H1 (cell line): ENCODE measurements around the gene MRPL22. TPM values are rescaled to one million over a fixed set of nuclear protein-coding genes. Genes with fewer than 3 reads are reported as not detected.

Source experiments
- CTCF ChIA-PET: fragments of 300-600 bp; sonication (Branson Sonifier 250); formaldehyde crosslinking; loops from one replicate; lab custom pipeline; 2021; ENCODE audit not compliant: partially characterized antibody; lab: Charles Lee
- POLR2A ChIA-PET: fragments of 300-600 bp; sonication (Branson Sonifier 250); formaldehyde crosslinking; loops from one replicate; lab custom pipeline; 2021; ENCODE audit warnings: inconsistent platforms; ENCODE audit not compliant: partially characterized antibody; lab: Charles Lee
- DNase-seq, 2 experiments: peaks; one replicate each; pipeline versions ENCODE4 v3.0.0 to v3.0.0-alpha.2; 2010 to 2022; ENCODE audit warnings: low spot score in 2 of 2, low read depth in 1 of 2, mixed read lengths in 1 of 2
- FAIRE-seq: peaks from 2 replicates; lab custom pipeline; 2011; peaks lifted over from hg19 to GRCh38; lab: Jason Lieb, UNC
- H2AFZ ChIP-seq: 2 replicates; pipeline ENCODE4 v1.8.1; 2012; ENCODE audit warnings: low read length, inconsistent platforms
- H2AK5ac ChIP-seq: 2 replicates; pipeline ENCODE4 v1.6.1; 2013; ENCODE audit warnings: low read depth, low read length
- H2BK120ac ChIP-seq: replicated peaks from 2 replicates; pipeline ENCODE3; 2013; ENCODE audit warnings: low read depth, low read length, inconsistent platforms
- H2BK12ac ChIP-seq: 2 replicates; pipeline ENCODE4 v1.6.1; 2013; ENCODE audit warnings: low read depth, low read length
- H2BK15ac ChIP-seq: 2 replicates; pipeline ENCODE4 v1.6.1; 2013; ENCODE audit warnings: low read length
- H2BK20ac ChIP-seq: 2 replicates; pipeline ENCODE4 v1.6.1; 2013; ENCODE audit warnings: low read length
- H2BK5ac ChIP-seq: 2 replicates; pipeline ENCODE4 v1.6.1; 2013; ENCODE audit warnings: low read depth, low read length
- H3K14ac ChIP-seq: 2 replicates; pipeline ENCODE4 v1.6.1; 2013; ENCODE audit warnings: inconsistent platforms; ENCODE audit not compliant: insufficient read length
- H3K18ac ChIP-seq: 2 replicates; pipeline ENCODE4 v1.6.1; 2013; ENCODE audit warnings: low read length; ENCODE audit errors: extremely low read depth
- H3K23ac ChIP-seq: 2 replicates; pipeline ENCODE4 v1.6.1; 2013; ENCODE audit warnings: inconsistent platforms; ENCODE audit not compliant: insufficient read length
- H3K23me2 ChIP-seq: 2 replicates; pipeline ENCODE4 v1.6.1; 2013; ENCODE audit warnings: low read depth, low read length
- H3K27ac ChIP-seq: 2 replicates; pipeline ENCODE4 v1.6.1; 2011; ENCODE audit warnings: low read depth, low read length, inconsistent platforms
- H3K27me3 ChIP-seq, 4 experiments: replicated peaks in 1 of 4; 1 replicate in 1 of 4; 2 replicates in 3 of 4; pipeline versions ENCODE4 v1.6.1 to v1.8.1; 2011 to 2013; ENCODE audit warnings: low read length in 3 of 4, mild to moderate bottlenecking in 3 of 4, inconsistent platforms in 2 of 4, mixed read lengths in 2 of 4, moderate library complexity in 1 of 4; ENCODE audit not compliant: control insufficient read depth in 3 of 4, insufficient read depth in 3 of 4; ENCODE audit errors: extremely low read depth in 1 of 4
- H3K36me3 ChIP-seq, 4 experiments: 2 replicates each; pipeline versions ENCODE4 v1.6.1 to v1.8.1; 2011 to 2013; ENCODE audit warnings: mild to moderate bottlenecking in 4 of 4, low read length in 3 of 4, moderate library complexity in 2 of 4, control low read depth in 1 of 4, inconsistent platforms in 1 of 4; ENCODE audit not compliant: insufficient read depth in 4 of 4, control insufficient read depth in 2 of 4
- H3K4ac ChIP-seq: replicated peaks from 2 replicates; pipeline ENCODE3; 2013; ENCODE audit warnings: low read length, low read depth, mixed read lengths, inconsistent platforms; ENCODE audit not compliant: insufficient read length
- H3K4me1 ChIP-seq, 4 experiments: replicated peaks in 1 of 4; 1 replicate in 1 of 4; 2 replicates in 3 of 4; pipeline versions ENCODE4 v1.6.1 to v1.8.1; 2011 to 2013; ENCODE audit warnings: low read length in 3 of 4, inconsistent platforms in 2 of 4, mixed read lengths in 1 of 4; ENCODE audit not compliant: insufficient read depth in 4 of 4, control insufficient read depth in 3 of 4
- H3K4me2 ChIP-seq, 2 experiments: 2 replicates each; pipeline versions ENCODE4 v1.6.1 to v1.8.1; 2011 to 2013; ENCODE audit warnings: low read depth in 2 of 2, low read length in 2 of 2, control low read depth in 1 of 2, inconsistent platforms in 1 of 2, mild to moderate bottlenecking in 1 of 2; ENCODE audit not compliant: insufficient read depth in 1 of 2
- H3K4me3 ChIP-seq, 4 experiments: fragments of 200-600, 300-600 bp in 1 of 4; sonication (generic), shearing (Covaris generic), sonication (Bioruptor Twin) in 1 of 4; 2 replicates each; pipeline versions ENCODE4 v1.5.1 to v1.8.1; 2011 to 2016; ENCODE audit warnings: low read length in 4 of 4, low read depth in 3 of 4, control low read depth in 2 of 4, inconsistent platforms in 2 of 4, mild to moderate bottlenecking in 2 of 4, mixed read lengths in 1 of 4, moderate library complexity in 1 of 4; ENCODE audit not compliant: insufficient read depth in 2 of 4; ENCODE audit errors: extremely low read depth in 1 of 4
- H3K56ac ChIP-seq: replicated peaks from 2 replicates; pipeline ENCODE3; 2013; ENCODE audit warnings: low read depth, mild to moderate bottlenecking, mixed read lengths, low read length, inconsistent platforms; ENCODE audit not compliant: insufficient read length
- H3K79me1 ChIP-seq: 2 replicates; pipeline ENCODE4 v1.6.1; 2013; ENCODE audit warnings: low read depth, low read length, control low read depth
- H3K79me2 ChIP-seq, 2 experiments: 2 replicates each; pipeline versions ENCODE4 v1.6.1 to v1.8.1; 2012 to 2013; ENCODE audit warnings: low read length in 2 of 2, mild to moderate bottlenecking in 2 of 2, inconsistent platforms in 1 of 2; ENCODE audit not compliant: insufficient read depth in 2 of 2, control insufficient read depth in 1 of 2
- H3K9ac ChIP-seq, 4 experiments: replicated peaks in 1 of 4; 1 replicate in 1 of 4; 2 replicates in 3 of 4; pipeline versions ENCODE4 v1.6.1 to v1.8.1; 2011 to 2013; ENCODE audit warnings: low read depth in 3 of 4, low read length in 3 of 4, control low read depth in 2 of 4, mild to moderate bottlenecking in 2 of 4, moderate library complexity in 2 of 4, inconsistent platforms in 1 of 4; ENCODE audit errors: extremely low read depth in 1 of 4
- H3K9me3 ChIP-seq, 2 experiments: 2 replicates each; pipeline versions ENCODE4 v1.6.1 to v1.8.1; 2012 to 2013; ENCODE audit warnings: mild to moderate bottlenecking in 2 of 2, moderate library complexity in 2 of 2, control low read depth in 1 of 2, inconsistent platforms in 1 of 2, low read depth in 1 of 2, low read length in 1 of 2, mixed read lengths in 1 of 2; ENCODE audit not compliant: insufficient read depth in 2 of 2
- H4K20me1 ChIP-seq, 2 experiments: replicated peaks in 1 of 2; 2 replicates each; pipeline versions ENCODE3 to v1.8.1; 2011 to 2013; ENCODE audit warnings: inconsistent platforms in 2 of 2, low read length in 2 of 2, mild to moderate bottlenecking in 1 of 2; ENCODE audit not compliant: insufficient read depth in 2 of 2, control insufficient read depth in 1 of 2
- H4K5ac ChIP-seq: 2 replicates; pipeline ENCODE4 v1.6.1; 2013; ENCODE audit warnings: low read length, low read depth, mixed read lengths, inconsistent platforms; ENCODE audit not compliant: insufficient read length
- H4K8ac ChIP-seq: 2 replicates; pipeline ENCODE4 v1.8.0; 2013; ENCODE audit warnings: mild to moderate bottlenecking, moderate library complexity, low read length, inconsistent platforms; ENCODE audit not compliant: insufficient read depth; ENCODE audit errors: extremely low read depth
- H4K91ac ChIP-seq: replicated peaks from 2 replicates; pipeline ENCODE3; 2013; ENCODE audit warnings: low read length, mixed read lengths, inconsistent platforms; ENCODE audit not compliant: insufficient read length
- CHD1 ChIP-seq: IDR thresholded peaks from 2 replicates; pipeline ENCODE4 v1.6.1; 2012; ENCODE audit warnings: low read depth, low read length, improper control_type of control experiment
- EGR1 ChIP-seq: IDR thresholded peaks from 2 replicates; pipeline ENCODE4 v1.6.1; 2011; ENCODE audit warnings: low read depth, low read length, borderline replicate concordance
- MAFK ChIP-seq: IDR thresholded peaks from 2 replicates; pipeline ENCODE4 v1.6.1; 2012; ENCODE audit warnings: low read depth, mild to moderate bottlenecking, improper control_type of control experiment, low read length
- TAF1 ChIP-seq: IDR thresholded peaks from 2 replicates; pipeline ENCODE4 v1.6.1; 2011; ENCODE audit warnings: mild to moderate bottlenecking, low read depth, low read length
- polyA plus RNA-seq, 7 experiments: library from polyadenylated mRNA; depleted of rRNA in 3 of 7; stranded (reverse) in 5 of 7; unstranded in 2 of 7; fragments of >200 nt in 5 of 7; fragments of 200-250 nt in 2 of 7; gene quantifications; 1 replicate in 5 of 7; 2 replicates in 1 of 7; 4 replicates in 1 of 7; pipeline versions ENCODE4 v1.2.1 to v1.2.3, GENCODE V29; 2011 to 2013; ENCODE audit warnings: missing spikeins in 2 of 7, mixed read lengths in 2 of 7
- total RNA-seq: library from RNA; stranded (reverse); fragmentation: NEBNext Ultra II Directional; extraction: Animal tissue kit (Norgen Biotek cat#: 25700); gene quantifications from 2 replicates; pipeline ENCODE4 v1.2.1, GENCODE V29; 2021

Gene MRPL22
- total and polyA plus RNA-seq, 2 of the 8 experiments (the other 6 are each of a cell fraction or from before 2014, with no cell fraction given) = 46.8 to 65.6 TPM

GRCh38 chr5:154933537-154933936 lies 7.3 kb upstream of the MRPL22 start (continued):
- TF ChIP-seq CHD1 = no peak

- no peak for TF ChIP-seq TAF1
- no peak for TF ChIP-seq MAFK
- no peak for TF ChIP-seq EGR1
- H3K23ac ChIP-seq = no peak overlapping the region
- no peak overlapping the region for H2BK120ac ChIP-seq
- no peak overlapping the region for H2AK5ac ChIP-seq
- no peaks in the 10 kb centered on the region for H3K79me1 ChIP-seq
- H2AFZ ChIP-seq = no peak overlapping the region
- H3K23me2 ChIP-seq = peaks cover 4% of the 10 kb centered on the region; the same call in 1 of the 2 replicates
- H3K4me2 ChIP-seq = no peak overlapping the region
- no peak overlapping the region for H2BK20ac ChIP-seq
- no peak for FAIRE-seq
- POLR2A ChIA-PET = no interaction called here
- no peak overlapping the region for H3K56ac ChIP-seq
- H2BK12ac ChIP-seq = no peak overlapping the region
- no peaks in the 10 kb centered on the region for H3K9me3 ChIP-seq
- CTCF ChIA-PET = no interaction called here
- DNase-seq = no peak
- H3K18ac ChIP-seq = no peak overlapping the region
- peaks cover 3 to 44% (median 23%) of the 10 kb centered on the region in 4 experiments; a peak in 6 of 8 replicates for H3K36me3 ChIP-seq
- no peak overlapping the region for H3K4me3 ChIP-seq
- peaks cover 0 to 2% of the 10 kb centered on the region in 2 experiments for H4K20me1 ChIP-seq
- H4K91ac ChIP-seq = no peak overlapping the region
- H3K27ac ChIP-seq = no peak overlapping the region
- H3K27me3 ChIP-seq = no peaks in the 10 kb centered on the region
- H2BK15ac ChIP-seq = no peak overlapping the region
- H3K79me2 ChIP-seq = peaks cover 5 to 18% of the 10 kb centered on the region in 2 experiments; a peak in 3 of 4 replicates
- H3K4ac ChIP-seq = no peak overlapping the region
- no peak overlapping the region for H3K9ac ChIP-seq
- no peak overlapping the region for H2BK5ac ChIP-seq
- no peak overlapping the region for H4K5ac ChIP-seq
- no peak overlapping the region for H3K14ac ChIP-seq
- no peak overlapping the region for H4K8ac ChIP-seq
- peaks cover 0 to 7% (median 4%) of the 10 kb centered on the region in 4 experiments; a peak in 3 of 7 replicates for H3K4me1 ChIP-seq
Measured at GRCh38 chr5:154934881-154935280, 6.0 kb upstream of the MRPL22 start.
